Measurements from ENCODE around the gene PPP2CA. TPM values are rescaled to one million over a fixed set of nuclear protein-coding genes. Genes with fewer than 3 reads are reported as not detected.

Gene PPP2CA
- total RNA-seq, 1 donor from 2014 or later: 123 TPM

DNA sequence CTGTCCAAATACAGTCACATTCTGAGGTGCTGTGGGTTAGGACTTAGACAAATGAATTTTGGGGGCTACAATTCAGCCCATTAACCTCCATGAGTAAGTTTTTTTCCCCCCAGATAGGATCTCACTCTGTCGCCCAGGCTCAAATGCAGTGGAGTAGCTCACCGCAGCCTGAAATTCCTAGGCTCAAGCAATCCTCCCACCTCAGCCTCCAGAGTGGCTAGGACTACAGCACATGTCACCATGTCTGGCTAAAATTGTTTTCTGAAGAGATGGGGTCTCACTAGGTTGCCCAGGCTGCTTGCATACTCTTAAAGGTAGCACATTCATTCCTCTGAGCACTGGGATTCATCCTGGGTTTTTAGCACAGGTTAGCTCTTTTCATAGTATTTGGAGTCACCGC is 22.2 kb downstream of the PPP2CA start:
- no peak for DNase-seq (ENCODE audit: low spot score)

GRCh38 chr5:134195666-134196065 is 30.2 kb downstream of the PPP2CA start:
- DNase-seq (ENCODE audit: low spot score): no peak

DNA sequence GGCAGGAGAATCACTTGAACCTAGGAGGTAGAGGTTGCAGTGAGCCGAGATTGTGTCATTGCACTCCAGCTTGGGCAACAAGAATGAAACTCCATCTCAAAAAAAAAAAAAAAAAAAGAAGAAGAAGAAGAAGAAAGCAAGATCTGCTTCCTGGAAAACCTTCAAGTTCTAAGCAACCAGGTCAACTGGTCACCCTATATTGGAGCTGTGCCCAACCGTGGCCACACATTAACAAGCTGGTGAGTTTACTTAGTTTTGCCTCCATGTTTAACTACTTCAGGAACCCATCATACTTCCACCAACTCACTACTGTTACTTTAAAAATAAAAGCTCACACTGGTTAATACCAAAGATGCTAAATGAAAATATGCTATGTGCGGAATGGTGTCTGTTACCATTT is 36.8 kb downstream of the PPP2CA start:
- DNase-seq (ENCODE audit: low spot score): no peak

DNA sequence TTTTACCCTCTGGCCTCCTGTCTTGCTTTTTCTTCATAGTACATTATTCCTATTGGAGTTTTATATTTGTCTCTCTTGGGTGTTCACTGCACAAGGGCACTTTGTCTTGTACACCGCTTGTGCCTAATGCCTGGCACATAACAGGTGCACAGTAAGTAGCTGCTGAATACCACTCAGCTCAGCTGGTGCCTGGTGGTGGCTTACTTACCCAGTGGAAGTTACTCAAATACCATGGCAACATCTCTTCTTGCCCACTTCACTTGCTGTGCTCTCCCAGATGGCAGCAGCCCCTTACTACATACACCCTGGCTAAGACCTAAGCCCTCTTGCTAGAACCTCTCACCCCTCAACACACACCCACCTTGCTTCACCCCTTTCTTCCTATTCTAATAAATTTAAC is 37.8 kb downstream of the PPP2CA start:
- DNase-seq (ENCODE audit: low spot score): no peak

DNA sequence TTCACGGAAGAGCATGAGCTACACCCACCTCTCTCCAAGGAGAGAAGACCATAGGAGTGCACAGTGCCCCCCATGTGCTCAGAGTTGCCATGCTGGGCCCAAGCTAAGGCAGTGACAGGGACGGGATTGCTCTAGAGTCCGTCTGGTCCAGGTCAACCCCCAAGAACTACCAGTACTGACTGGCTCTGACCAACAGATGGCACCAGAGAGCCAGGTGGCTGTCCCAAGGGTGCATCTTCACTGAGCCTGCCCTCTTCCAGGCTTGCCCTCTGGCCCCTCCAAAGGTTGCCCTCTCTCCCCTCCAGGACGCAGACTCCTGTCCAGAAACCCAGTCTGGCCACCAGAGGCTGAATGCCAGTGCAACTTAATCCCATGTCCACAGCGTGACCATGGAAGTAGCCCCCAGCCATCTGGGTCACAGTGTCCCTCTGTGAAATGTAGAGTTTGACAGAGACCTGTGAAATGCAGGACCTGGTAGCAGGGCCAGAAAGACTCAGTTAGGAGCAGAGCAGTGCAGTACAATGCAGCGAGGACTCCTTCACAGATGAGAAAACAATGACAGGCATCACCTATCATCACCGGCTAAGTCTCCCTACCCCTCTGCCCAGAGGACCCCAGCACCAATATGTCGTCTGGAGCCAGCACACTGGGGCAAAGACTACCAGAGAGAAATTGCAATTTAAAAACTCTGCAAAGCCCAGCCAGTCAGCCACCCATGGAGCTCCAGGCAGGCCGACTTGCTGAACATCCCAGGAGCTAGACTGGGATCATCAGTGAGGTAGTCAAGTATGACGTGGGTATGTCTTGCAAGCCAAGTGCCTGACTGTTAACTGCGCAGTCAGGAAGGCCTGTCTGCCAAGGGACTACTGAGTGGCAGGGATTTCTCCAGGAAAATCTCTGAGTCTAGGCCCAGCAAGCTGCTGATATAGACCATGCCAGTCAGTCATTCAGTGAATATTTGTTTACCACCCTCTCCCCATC is 41.4 kb downstream of the PPP2CA start:
- no peak for DNase-seq (ENCODE audit: low spot score)

- no peak for DNase-seq (ENCODE audit: low spot score)
Measured at GRCh38 chr5:134183481-134183880, 42.4 kb downstream of the PPP2CA start.

DNA sequence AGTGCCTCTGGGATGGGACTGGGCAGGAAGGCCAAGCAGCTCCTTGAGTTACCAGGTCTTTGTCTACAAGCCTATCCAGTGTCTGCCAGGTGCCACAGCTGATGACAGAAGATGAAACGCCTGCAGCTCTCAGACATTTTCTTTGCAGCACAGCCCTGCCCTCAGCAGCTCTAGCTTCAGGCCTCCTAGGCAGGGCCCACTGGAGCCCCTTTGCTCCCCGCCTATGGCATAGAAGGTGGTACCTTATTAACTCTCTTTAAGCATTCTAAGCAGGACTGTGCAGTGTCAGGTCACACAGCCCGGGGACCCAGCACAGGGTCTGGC is 47.8 kb downstream of the PPP2CA start:
- no peak for DNase-seq (ENCODE audit: low spot score)

GRCh38 chr5:134177369-134178095 is 48.3 kb downstream of the PPP2CA start:
- DNase-seq (ENCODE audit: low spot score): no peak

- DNase-seq (ENCODE audit: low spot score): peak; percentile 95
Measured at GRCh38 chr5:134176511-134177368, 49.1 kb downstream of the PPP2CA start, which contains the start of gene SKP1. Gene SKP1 (minus strand): TSS chr5:134176950. CDS start chr5:134174022, 2,928 bp downstream.

DNA sequence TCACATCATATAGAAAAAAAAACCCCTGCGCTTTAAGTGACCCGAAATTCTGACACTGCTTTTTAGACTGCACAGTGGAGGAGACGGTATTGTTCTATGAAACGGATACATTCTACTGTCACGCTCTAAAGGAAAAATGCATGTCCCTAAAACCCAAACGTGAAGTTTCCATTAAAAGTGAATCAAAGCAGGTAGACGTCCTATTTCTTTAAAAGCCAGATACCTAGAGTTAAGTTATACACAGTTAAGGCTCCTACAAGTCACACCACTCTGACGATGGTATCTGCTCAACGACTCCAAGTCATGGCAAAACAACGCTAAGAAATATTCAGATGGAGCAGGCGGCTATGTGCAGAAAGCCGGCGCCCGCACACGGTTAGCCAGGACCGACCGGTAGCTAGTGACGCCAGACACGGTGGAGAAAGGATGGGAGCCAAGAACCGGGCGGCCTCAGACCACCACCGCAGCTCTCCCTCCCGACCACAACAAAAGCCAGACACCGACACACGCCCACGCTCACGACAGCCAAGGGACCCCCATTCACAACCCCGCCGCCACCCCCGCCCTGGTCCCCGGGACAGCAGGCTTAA is 49.9 kb downstream of the PPP2CA start:
- DNase-seq (ENCODE audit: low spot score): no peak

DNA sequence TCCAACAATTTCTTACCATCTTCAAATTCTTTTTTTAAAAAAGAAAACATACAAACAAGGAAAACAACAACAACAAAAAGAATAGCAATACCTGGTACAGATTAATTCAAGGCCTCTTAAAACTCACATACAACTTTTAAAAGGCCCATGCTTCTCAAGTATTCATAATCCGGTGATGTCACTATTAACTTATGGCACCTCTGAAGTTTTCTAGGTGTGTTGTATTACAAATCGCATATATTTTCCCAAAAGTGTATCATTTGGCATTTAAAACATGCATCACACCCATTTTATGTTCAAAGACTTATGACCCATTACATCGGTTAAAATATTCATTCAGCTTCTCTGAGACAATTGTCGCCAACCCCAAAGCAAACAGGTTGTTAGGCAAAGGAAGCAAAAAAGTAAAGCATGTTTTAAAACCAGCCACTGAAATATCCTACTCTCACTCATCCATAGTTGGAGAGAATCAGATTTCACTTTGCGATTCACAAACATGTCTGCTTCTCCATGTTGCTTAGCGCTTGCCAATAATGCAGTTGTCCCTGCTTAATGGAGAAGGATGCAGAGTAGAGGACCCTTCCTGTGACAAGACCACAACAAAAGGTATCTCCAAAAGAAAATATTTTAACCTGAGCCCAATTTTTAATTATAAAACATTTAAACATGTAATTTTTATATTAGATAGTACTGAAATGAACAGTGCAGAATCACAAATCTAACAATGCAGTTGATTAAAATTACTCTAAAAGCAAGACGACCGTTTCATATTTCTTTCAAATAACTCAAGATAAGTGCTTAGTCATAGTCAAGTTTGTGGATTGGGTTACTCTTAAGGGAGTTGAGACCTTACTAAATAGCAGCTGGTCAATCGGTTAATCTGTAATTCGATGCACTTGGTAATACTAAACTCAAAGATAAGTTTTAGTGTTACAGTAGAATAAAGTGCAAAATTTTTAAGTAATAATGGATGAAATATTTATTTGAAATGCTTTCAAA is 50.7 kb downstream of the PPP2CA start:
- no peak for DNase-seq (ENCODE audit: low spot score)

GRCh38 chr5:134171972-134172371 is 53.9 kb downstream of the PPP2CA start:
- no peak for DNase-seq (ENCODE audit: low spot score)

GRCh38 chr5:134162592-134162991 is 63.3 kb downstream of the PPP2CA start:
- no peak for DNase-seq (ENCODE audit: low spot score)

- no peak for DNase-seq (ENCODE audit: low spot score)
Measured at GRCh38 chr5:134161513-134162395, 64.1 kb downstream of the PPP2CA start.

- DNase-seq (ENCODE audit: low spot score): no peak
Measured at GRCh38 chr5:134153657-134154056, 72.2 kb downstream of the PPP2CA start.

GRCh38 chr5:134153241-134153640 is 72.6 kb downstream of the PPP2CA start:
- DNase-seq (ENCODE audit: low spot score): peak; percentile 51

- peak; percentile 51 for DNase-seq (ENCODE audit: low spot score)
Measured at GRCh38 chr5:134152173-134152832, 73.6 kb downstream of the PPP2CA start.

GRCh38 chr5:134151723-134152122 is 74.2 kb downstream of the PPP2CA start:
- DNase-seq (ENCODE audit: low spot score): no peak

Data from mesenteric fat pad (tissue), 1 donor.